BE2C (cell line): ENCODE measurements around the gene EXOC6B.

ENCODE experiments used
- DNase-seq: peaks from one replicate; pipeline ENCODE4 v3.0.0-alpha.2; 2020
- H3K27me3 ChIP-seq: fragments of 250-450 bp; sonication (Bioruptor Pico); 2 replicates; pipeline ENCODE4 v1.5.1; 2020; ENCODE audit warnings: mild to moderate bottlenecking
- H3K36me3 ChIP-seq: fragments of 250-450 bp; sonication (Bioruptor Pico); 2 replicates; pipeline ENCODE4 v1.5.1; 2020; ENCODE audit warnings: mild to moderate bottlenecking
- H3K4me1 ChIP-seq: fragments of 250-450 bp; sonication (Bioruptor Pico); 2 replicates; pipeline ENCODE4 v1.5.1; 2020
- H3K4me3 ChIP-seq: 2 replicates; pipeline ENCODE4 v1.5.1; 2011; ENCODE audit warnings: low read depth, low read length
- H3K9me3 ChIP-seq: fragments of 250-450 bp; sonication (Bioruptor Pico); 2 replicates; pipeline ENCODE4 v1.5.1; 2020
- CTCF ChIP-seq: IDR thresholded peaks from 2 replicates; pipeline ENCODE4 v1.5.1; 2012; ENCODE audit warnings: mild to moderate bottlenecking, low read depth, low read length

The EXOC6B gene

GRCh38 chr2:72794572-72794971 lies 31.3 kb downstream of the EXOC6B start:
- DNase-seq: no peak
- Histone ChIP-seq H3K4me1 (no peaks in the 10 kb centered on the region), H3K27me3 (no peaks in the 10 kb centered on the region), H3K4me3 (no peak overlapping the region), H3K36me3 (no peaks in the 10 kb centered on the region), H3K9me3 (no peaks in the 10 kb centered on the region)
- no peak for TF ChIP-seq CTCF

- no peaks in the 10 kb centered on the region for H3K9me3 ChIP-seq
- DNase-seq: no peak
Observed at GRCh38 chr2:72793798-72794440, 31.9 kb downstream of the EXOC6B start.

GRCh38 chr2:72789241-72789640 lies 36.6 kb downstream of the EXOC6B start:
- no peak for TF ChIP-seq CTCF
- H3K27me3 ChIP-seq: no peaks in the 10 kb centered on the region
- H3K4me3 ChIP-seq: no peak overlapping the region
- no peak for DNase-seq
- no peaks in the 10 kb centered on the region for H3K9me3 ChIP-seq
- no peaks in the 10 kb centered on the region for H3K4me1 ChIP-seq
- H3K36me3 ChIP-seq: no peaks in the 10 kb centered on the region

More at GRCh38 chr2:72793798-72794440, 31.9 kb downstream of the EXOC6B start:
- Histone ChIP-seq H3K27me3 (no peaks in the 10 kb centered on the region), H3K4me1 (no peaks in the 10 kb centered on the region), H3K4me3 (no peak overlapping the region), H3K36me3 (no peaks in the 10 kb centered on the region)
- TF ChIP-seq CTCF: no peak

GRCh38 chr2:72788756-72789155 lies 37.1 kb downstream of the EXOC6B start:
- no peaks in the 10 kb centered on the region for H3K36me3 ChIP-seq
- no peak for DNase-seq
- H3K9me3 ChIP-seq: no peaks in the 10 kb centered on the region
- H3K4me1 ChIP-seq: no peaks in the 10 kb centered on the region
- no peak for TF ChIP-seq CTCF
- no peak overlapping the region for H3K4me3 ChIP-seq
- no peaks in the 10 kb centered on the region for H3K27me3 ChIP-seq

GRCh38 chr2:72785517-72785916 lies 40.3 kb downstream of the EXOC6B start:
- no peak overlapping the region for H3K4me3 ChIP-seq
- no peaks in the 10 kb centered on the region for H3K27me3 ChIP-seq
- TF ChIP-seq CTCF: no peak
- H3K36me3 ChIP-seq: no peaks in the 10 kb centered on the region
- no peak for DNase-seq
- H3K4me1 ChIP-seq: no peaks in the 10 kb centered on the region
- H3K9me3 ChIP-seq: no peaks in the 10 kb centered on the region

- no peak for DNase-seq
- Histone ChIP-seq H3K36me3 (no peaks in the 10 kb centered on the region), H3K27me3 (no peaks in the 10 kb centered on the region), H3K4me1 (no peaks in the 10 kb centered on the region), H3K9me3 (no peaks in the 10 kb centered on the region), H3K4me3 (no peak overlapping the region)
- TF ChIP-seq CTCF: no peak
Observed at GRCh38 chr2:72782520-72782919, 43.3 kb downstream of the EXOC6B start.
